Uterus (tissue), 4 donors: ENCODE results near the gene UQCRC2. TPM values are rescaled to one million over a fixed set of nuclear protein-coding genes. Genes with fewer than 3 reads are reported as not detected.

ENCODE experiments used
- DNase-seq, 2 donors: peaks; one replicate each; pipeline ENCODE4 v3.0.0-alpha.2; 2019 to 2020
- H3K27ac ChIP-seq, 2 donors: fragments of 200-600 bp; sonication (generic); 1 replicate in 1 of 2; 2 replicates in 1 of 2; pipeline ENCODE4 v1.5.1; 2016 to 2018
- H3K27me3 ChIP-seq, 2 donors: fragments of 200-600 bp; sonication (generic); one replicate each; pipeline ENCODE4 v1.5.1; 2018 to 2019; ENCODE audit warnings: control low read depth in 1 of 2
- H3K36me3 ChIP-seq, 2 donors: fragments of 200-600 bp; sonication (generic); one replicate each; pipeline ENCODE4 v1.5.1; 2019; ENCODE audit warnings: control low read depth in 1 of 2
- H3K4me1 ChIP-seq, 2 donors: fragments of 200-600 bp; sonication (generic); one replicate each; pipeline ENCODE4 v1.5.1; 2018 to 2019; ENCODE audit warnings: control low read depth in 1 of 2
- H3K4me3 ChIP-seq, 2 donors: fragments of 200-600 bp; sonication (generic); 1 replicate in 1 of 2; 2 replicates in 1 of 2; pipeline ENCODE4 v1.5.1; 2018 to 2019; ENCODE audit warnings: mild to moderate bottlenecking in 1 of 2
- H3K9me3 ChIP-seq, 2 donors: fragments of 200-600 bp; sonication (generic); one replicate each; pipeline ENCODE4 v1.5.1; 2019; ENCODE audit warnings: control low read depth in 1 of 2
- CTCF ChIP-seq, 4 experiments: fragments of 200-600 bp in 2 of 4; fragments of 450-650 bp in 2 of 4; sonication (generic) in 2 of 4; IDR thresholded peaks; one replicate each; pipeline ENCODE4 v1.5.1; 2016 to 2019; ENCODE audit warnings: antibody characterized with exemption in 4 of 4, mild to moderate bottlenecking in 2 of 4, moderate library complexity in 1 of 4
- POLR2A ChIP-seq, 2 donors: fragments of 450-650 bp; IDR thresholded peaks; one replicate each; pipeline ENCODE4 v1.6.1; 2016; ENCODE audit warnings: antibody characterized with exemption in 2 of 2, mild to moderate bottlenecking in 1 of 2, moderate library complexity in 1 of 2
- intact Hi-C: fragments of 100-400 bp; cut with DNase I; formaldehyde crosslinking; loops from one replicate; pipeline ENCODE4 v1.15.1; 2023; ENCODE audit warnings: low total_unique reads
- total RNA-seq, 4 donors: library from RNA; depleted of rRNA in 3 of 4; stranded (reverse); fragments of >200 nt in 3 of 4; gene quantifications; one replicate each; pipeline versions ENCODE4 v1.1.0 to v1.2.4, GENCODE V29; 2014 to 2023
- donor health status: DM: yes; HTN: yes; CAD: no.

UQCRC2 gene
- total RNA-seq, 4 donors from 2014 or later = 66.8 to 230 (median 152) TPM

GRCh38 chr16:22029632-22030031, 76.5 kb downstream of the UQCRC2 start:
- DNase-seq = no peak
- no peaks in the 10 kb centered on the region for H3K27me3 ChIP-seq
- no peaks in the 10 kb centered on the region for H3K9me3 ChIP-seq
- H3K27ac ChIP-seq = no peak overlapping the region
- intact Hi-C loops = no loop called here
- no peaks in the 10 kb centered on the region for H3K4me1 ChIP-seq
- H3K36me3 ChIP-seq = no peaks in the 10 kb centered on the region
- no peak overlapping the region for H3K4me3 ChIP-seq
- TF ChIP-seq POLR2A (IDR thresholded peaks at IDR 0.05) (no peak), CTCF (IDR thresholded peaks at IDR 0.05) (no peak)

DNA sequence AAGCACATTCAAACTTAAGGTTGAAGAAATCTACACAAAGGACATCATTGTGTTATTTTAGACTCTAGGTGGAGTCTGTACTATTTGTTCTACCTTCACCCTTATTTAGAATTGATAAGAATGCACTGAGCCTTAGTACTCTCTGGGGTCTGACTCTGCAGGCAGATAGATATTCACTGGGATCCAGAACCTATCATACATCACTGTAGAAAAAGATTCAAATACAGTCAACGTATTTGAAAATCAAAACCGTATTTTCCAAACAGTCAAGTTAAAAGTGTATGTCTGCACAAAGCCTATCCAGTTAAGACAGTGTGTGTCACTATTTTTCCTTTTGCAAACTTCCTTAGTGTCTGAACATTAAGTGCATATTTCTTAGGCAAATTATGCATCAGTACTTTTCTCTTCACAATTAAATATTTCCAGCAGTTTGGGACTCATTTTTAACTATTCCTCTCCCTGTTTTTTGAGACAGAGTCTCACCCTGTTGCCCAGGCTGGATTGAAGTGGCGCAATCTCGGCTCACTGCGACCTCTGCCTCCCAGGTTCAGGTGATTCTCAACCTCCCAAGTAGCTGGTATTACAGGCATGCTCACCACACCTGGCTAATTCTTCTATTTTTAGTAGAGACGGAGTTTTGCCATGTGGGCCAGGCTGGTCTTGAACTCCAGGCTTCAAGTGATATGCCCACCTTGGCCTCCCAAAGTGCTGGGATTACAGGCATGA, 77.1 kb downstream of the UQCRC2 start:
- Histone ChIP-seq H3K36me3 (no peaks in the 10 kb centered on the region), H3K4me1 (no peaks in the 10 kb centered on the region), H3K4me3 (no peak overlapping the region), H3K9me3 (no peaks in the 10 kb centered on the region), H3K27me3 (no peaks in the 10 kb centered on the region), H3K27ac (no peak overlapping the region)
- no peak for TF ChIP-seq POLR2A (IDR thresholded peaks at IDR 0.05)
- TF ChIP-seq CTCF (IDR thresholded peaks at IDR 0.05) = no peak
- no peak for DNase-seq
- intact Hi-C loops = no loop called here

GRCh38 chr16:22031483-22032083, 78.4 kb downstream of the UQCRC2 start:
- no peak for DNase-seq
- TF ChIP-seq CTCF (IDR thresholded peaks at IDR 0.05) (no peak), POLR2A (IDR thresholded peaks at IDR 0.05) (no peak)
- Histone ChIP-seq H3K27me3 (no peaks in the 10 kb centered on the region), H3K4me1 (no peaks in the 10 kb centered on the region), H3K9me3 (no peaks in the 10 kb centered on the region), H3K4me3 (no peak overlapping the region), H3K27ac (no peak overlapping the region), H3K36me3 (no peaks in the 10 kb centered on the region)
- intact Hi-C loops = no loop called here

Other genes with a start within 250 kb of the UQCRC2 start
- 100 to 1,000 TPM in 1 of 4 donors, 10 to 100 TPM in 3; 13.2 to 357 (median 75.3) TPM for gene NPIPB4, start 95.6 kb upstream of the UQCRC2 start, total RNA-seq
- not detected for gene PDZD9, start 47.8 kb downstream of the UQCRC2 start, total RNA-seq
- 10 to 100 TPM; 17.9 to 39.5 (median 30.3) TPM for gene MOSMO, start 54.8 kb downstream of the UQCRC2 start, total RNA-seq
- gene VWA3A, start 139.2 kb downstream of the UQCRC2 start, total RNA-seq = 1 to 10 TPM in 3 of 4 donors, not detected in 1; 1.5 to 2.5 (median 1.8) TPM
- gene SDR42E2, start 209.1 kb downstream of the UQCRC2 start, total RNA-seq = not detected